Measurements from ENCODE around the gene EDNRB.
A peak's percentile ranks its signal among the peaks of the same experiment; 100 is the strongest.
"Not testable (repeated sequence)": the region's sequence is repeated elsewhere in the genome, so short reads cannot be mapped to it uniquely, and the experiment has no call there.

The EDNRB gene

GRCh38 chr13:77918391-77919245, at the start of gene EDNRB:
TSS of gene EDNRB (minus strand) at chr13:77918831. CDS start at chr13:77918573, 258 bp downstream.
- peak; percentile 11 for TF ChIP-seq CTCF (IDR thresholded peaks at IDR 0.05; ENCODE audit: insufficient read depth, low read length, poor library complexity, severe bottlenecking)
- peak within 1 kb of the TSS; percentile 41 for H3K4me3 ChIP-seq (replicated peaks; ENCODE audit: low read depth, low read length)
- no peak for DNase-seq (ENCODE audit: extremely low read depth, insufficient read length)
- H3K27me3 ChIP-seq (replicated peaks; ENCODE audit: control insufficient read depth, insufficient read depth, low read length): peaks cover 1% of the 10 kb centered on the region; the same call in 1 of the 2 replicates
- no peaks in the 10 kb centered on the region for H3K36me3 ChIP-seq (ENCODE audit: control insufficient read depth, insufficient read depth, low read length)

GRCh38 chr13:77966671-77967070, 48.0 kb upstream of the EDNRB start:
- no peak for DNase-seq (ENCODE audit: extremely low read depth, insufficient read length)
- no peaks in the 10 kb centered on the region for H3K36me3 ChIP-seq (ENCODE audit: control insufficient read depth, insufficient read depth, low read length)
- H3K27me3 ChIP-seq (replicated peaks; ENCODE audit: control insufficient read depth, insufficient read depth, low read length): no peaks in the 10 kb centered on the region
- H3K4me3 ChIP-seq (replicated peaks; ENCODE audit: low read depth, low read length): no peak overlapping the region
- TF ChIP-seq CTCF (IDR thresholded peaks at IDR 0.05; ENCODE audit: insufficient read depth, low read length, poor library complexity, severe bottlenecking): no peak

- no peak for TF ChIP-seq CTCF (IDR thresholded peaks at IDR 0.05; ENCODE audit: insufficient read depth, low read length, poor library complexity, severe bottlenecking)
- no peaks in the 10 kb centered on the region for H3K27me3 ChIP-seq (replicated peaks; ENCODE audit: control insufficient read depth, insufficient read depth, low read length)
- H3K4me3 ChIP-seq (replicated peaks; ENCODE audit: low read depth, low read length): no peak overlapping the region
- H3K36me3 ChIP-seq (ENCODE audit: control insufficient read depth, insufficient read depth, low read length): no peaks in the 10 kb centered on the region
- DNase-seq (ENCODE audit: extremely low read depth, insufficient read length): no peak
Measured at GRCh38 chr13:77952737-77953136, 34.1 kb upstream of the EDNRB start.

- no peak for DNase-seq (ENCODE audit: extremely low read depth, insufficient read length)
- no peaks in the 10 kb centered on the region for H3K27me3 ChIP-seq (replicated peaks; ENCODE audit: control insufficient read depth, insufficient read depth, low read length)
- no peaks in the 10 kb centered on the region for H3K36me3 ChIP-seq (ENCODE audit: control insufficient read depth, insufficient read depth, low read length)
- H3K4me3 ChIP-seq (replicated peaks; ENCODE audit: low read depth, low read length): no peak overlapping the region
- no peak for TF ChIP-seq CTCF (IDR thresholded peaks at IDR 0.05; ENCODE audit: insufficient read depth, low read length, poor library complexity, severe bottlenecking)
Measured at GRCh38 chr13:77952276-77952675, 33.6 kb upstream of the EDNRB start.

GRCh38 chr13:77946522-77946921, 27.9 kb upstream of the EDNRB start:
- H3K36me3 ChIP-seq (ENCODE audit: control insufficient read depth, insufficient read depth, low read length): no peaks in the 10 kb centered on the region
- H3K4me3 ChIP-seq (replicated peaks; ENCODE audit: low read depth, low read length): no peak overlapping the region
- no peak for DNase-seq (ENCODE audit: extremely low read depth, insufficient read length)
- TF ChIP-seq CTCF (IDR thresholded peaks at IDR 0.05; ENCODE audit: insufficient read depth, low read length, poor library complexity, severe bottlenecking): no peak
- H3K27me3 ChIP-seq (replicated peaks; ENCODE audit: control insufficient read depth, insufficient read depth, low read length): no peaks in the 10 kb centered on the region

GRCh38 chr13:77935063-77935462, 16.4 kb upstream of the EDNRB start:
- H3K27me3 ChIP-seq (replicated peaks; ENCODE audit: control insufficient read depth, insufficient read depth, low read length); H3K36me3 ChIP-seq (ENCODE audit: control insufficient read depth, insufficient read depth, low read length); DNase-seq (ENCODE audit: extremely low read depth, insufficient read length); H3K4me3 ChIP-seq (replicated peaks; ENCODE audit: low read depth, low read length): not testable (repeated sequence)

All from GM06990 (cell line).